B cell (primary cell): ENCODE data around the gene ELL3.

ENCODE experiments used
- CTCF ChIP-seq: fragments of 200-600 bp; IDR thresholded peaks from one replicate; pipeline ENCODE4 v1.8.0; 2022; ENCODE audit warnings: antibody characterized with exemption, mild to moderate bottlenecking
- EZH2 ChIP-seq: IDR thresholded peaks from 2 replicates; pipeline ENCODE4 v1.6.1; 2012; ENCODE audit warnings: borderline replicate concordance, low read depth, mild to moderate bottlenecking, moderate library complexity, low read length; ENCODE audit not compliant: insufficient read depth, poor library complexity, severe bottlenecking

- TF ChIP-seq EZH2 (no peak), CTCF (no peak)
These were observed 24.9 kb downstream of the ELL3 start for GRCh38 chr15:43751885-43752284.
